Liver (tissue), 9 donors: ENCODE results near the gene WWOX. TPM values are rescaled to one million over a fixed set of nuclear protein-coding genes. Genes with fewer than 3 reads are reported as not detected.

Source experiments
- DNase-seq: peaks from one replicate; pipeline ENCODE4 v3.0.0-alpha.2; 2017; ENCODE audit warnings: low spot score
- H3K27ac ChIP-seq, 2 donors: one replicate each; pipeline ENCODE4 v1.7.0; 2013; ENCODE audit warnings: inconsistent platforms in 2 of 2, low read length in 2 of 2, control low read depth in 1 of 2, low read depth in 1 of 2, mild to moderate bottlenecking in 1 of 2
- H3K27me3 ChIP-seq, 4 donors: one replicate each; pipeline versions ENCODE4 v1.6.1 to v1.7.0; 2013; ENCODE audit warnings: low read length in 3 of 4, inconsistent platforms in 1 of 4, mild to moderate bottlenecking in 1 of 4, moderate library complexity in 1 of 4; ENCODE audit not compliant: control insufficient read depth in 4 of 4, insufficient read depth in 4 of 4
- H3K36me3 ChIP-seq, 4 donors: one replicate each; pipeline versions ENCODE4 v1.6.1 to v1.7.0; 2013; ENCODE audit warnings: low read length in 3 of 4, mild to moderate bottlenecking in 3 of 4, low read depth in 1 of 4, moderate library complexity in 1 of 4; ENCODE audit not compliant: control insufficient read depth in 4 of 4, insufficient read depth in 3 of 4
- H3K4me1 ChIP-seq, 4 donors: one replicate each; pipeline versions ENCODE4 v1.6.1 to v1.7.0; 2013; ENCODE audit warnings: low read length in 3 of 4, mild to moderate bottlenecking in 3 of 4, moderate library complexity in 1 of 4; ENCODE audit not compliant: control insufficient read depth in 4 of 4, insufficient read depth in 4 of 4
- H3K4me3 ChIP-seq, 3 donors: one replicate each; pipeline versions ENCODE4 v1.6.1 to v1.7.0; 2013; ENCODE audit warnings: low read length in 3 of 3, control low read depth in 1 of 3, low read depth in 1 of 3, mild to moderate bottlenecking in 1 of 3
- H3K9ac ChIP-seq, 2 donors: one replicate each; pipeline ENCODE4 v1.7.0; 2013; ENCODE audit warnings: low read length in 2 of 2, mild to moderate bottlenecking in 2 of 2, moderate library complexity in 2 of 2, control low read depth in 1 of 2, low read depth in 1 of 2
- H3K9me3 ChIP-seq, 4 donors: one replicate each; pipeline versions ENCODE4 v1.6.1 to v1.7.0; 2013; ENCODE audit warnings: low read length in 3 of 4; ENCODE audit not compliant: control insufficient read depth in 4 of 4
- ATF3 ChIP-seq: IDR thresholded peaks from 2 replicates; pipeline ENCODE4 v1.6.1; 2016; ENCODE audit warnings: antibody characterized with exemption
- CTCF ChIP-seq: fragments of 150-350 bp; IDR thresholded peaks from 2 replicates; pipeline ENCODE4 v1.5.1; 2017; ENCODE audit warnings: improper control_type of control experiment, low read depth, low read length; ENCODE audit not compliant: missing input control
- EGR1 ChIP-seq, 2 donors: IDR thresholded peaks; 2 replicates each; pipeline ENCODE4 v1.6.1; 2016 to 2018; ENCODE audit warnings: antibody characterized with exemption in 2 of 2, low read depth in 2 of 2
- FOXA1 ChIP-seq: IDR thresholded peaks from 2 replicates; pipeline ENCODE4 v1.6.1; 2016; ENCODE audit warnings: antibody characterized with exemption
- FOXA2 ChIP-seq: IDR thresholded peaks from 2 replicates; pipeline ENCODE4 v1.6.1; 2016; ENCODE audit warnings: antibody characterized with exemption
- GABPA ChIP-seq, 2 donors: IDR thresholded peaks in 1 of 2; conservative IDR thresholded peaks in 1 of 2; 2 replicates each; pipeline ENCODE4 v1.6.1; 2016; ENCODE audit warnings: antibody characterized with exemption in 2 of 2, mild to moderate bottlenecking in 1 of 2, moderate library complexity in 1 of 2
- HNF4A ChIP-seq, 2 donors: conservative IDR thresholded peaks; 2 replicates each; pipeline ENCODE4 v1.6.1; 2016; ENCODE audit warnings: antibody characterized with exemption in 2 of 2, mild to moderate bottlenecking in 2 of 2
- HNF4G ChIP-seq: IDR thresholded peaks from 2 replicates; pipeline ENCODE4 v1.6.1; 2016; ENCODE audit warnings: antibody characterized with exemption
- JUND ChIP-seq, 2 donors: IDR thresholded peaks; 2 replicates each; pipeline ENCODE4 v1.6.1; 2016; ENCODE audit warnings: antibody characterized with exemption in 2 of 2
- MAX ChIP-seq: IDR thresholded peaks from 2 replicates; pipeline ENCODE4 v1.6.1; 2016; ENCODE audit warnings: antibody characterized with exemption
- NR2F2 ChIP-seq: IDR thresholded peaks from 2 replicates; pipeline ENCODE4 v1.6.1; 2016; ENCODE audit warnings: antibody characterized with exemption
- RAD21 ChIP-seq, 2 donors: IDR thresholded peaks; 2 replicates each; pipeline ENCODE4 v1.6.1; 2016; ENCODE audit warnings: antibody characterized with exemption in 2 of 2, mild to moderate bottlenecking in 2 of 2
- REST ChIP-seq: IDR thresholded peaks from 2 replicates; pipeline ENCODE4 v1.6.1; 2016; ENCODE audit warnings: antibody characterized with exemption, mild to moderate bottlenecking
- RXRA ChIP-seq, 2 donors: IDR thresholded peaks; 2 replicates each; pipeline ENCODE4 v1.6.1; 2017 to 2018; ENCODE audit warnings: antibody characterized with exemption in 2 of 2, mild to moderate bottlenecking in 1 of 2
- SP1 ChIP-seq: IDR thresholded peaks from 2 replicates; pipeline ENCODE4 v1.6.1; 2018; ENCODE audit warnings: antibody characterized with exemption, mild to moderate bottlenecking
- TAF1 ChIP-seq: conservative IDR thresholded peaks from 2 replicates; pipeline ENCODE4 v1.6.1; 2016; ENCODE audit warnings: antibody characterized with exemption, mild to moderate bottlenecking
- YY1 ChIP-seq: IDR thresholded peaks from 2 replicates; pipeline ENCODE4 v1.6.1; 2016; ENCODE audit warnings: antibody characterized with exemption, mild to moderate bottlenecking
- ZBTB33 ChIP-seq: IDR thresholded peaks from 2 replicates; pipeline ENCODE4 v1.6.1; 2016; ENCODE audit warnings: antibody characterized with exemption
- WGBS: extraction: QIAGEN DNeasy Blood & Tissue Kit; methylation state at CpG from one replicate; pipeline ENCODE4 v1.1.7; 2013; 5-methylcytosine and 5-hydroxymethylcytosine counted together
- polyA plus RNA-seq, 2 donors: library from polyadenylated mRNA; stranded (reverse) in 1 of 2; unstranded in 1 of 2; fragments of 200-250 nt in 1 of 2; fragments of >200 nt in 1 of 2; fragmentation: Nextera tagmentation in 1 of 2; extraction: Ambion mirVana in 1 of 2; gene quantifications; one replicate each; pipeline versions ENCODE4 v1.2.1 to v1.2.3, GENCODE V29; 2013 to 2015
- total RNA-seq, 2 donors: library from RNA; depleted of rRNA; stranded (reverse); fragments of >200 nt; gene quantifications; one replicate each; pipeline ENCODE4 v1.2.3, GENCODE V29; 2014
- donor health status: healthy.
- donor health status: healthy.
- donor health status: healthy.
- donor health status: healthy.
- donor health status: healthy.

WWOX gene
- total and polyA plus RNA-seq, 4 donors = 9.8 to 46.0 (median 15.3) TPM

- H3K27me3 ChIP-seq = no peaks in the 10 kb centered on the region
- TF ChIP-seq MAX = no peak
- no peak for TF ChIP-seq EGR1 (IDR thresholded peaks at IDR 0.05; ENCODE audit: low read depth in 2 of 2)
- no peak for TF ChIP-seq REST
- TF ChIP-seq GABPA (IDR thresholded peaks at IDR 0.05 in 1 of 2, conservative IDR thresholded peaks at IDR 0.05 in 1 of 2) = no peak
- no peak for TF ChIP-seq SP1
- no peak for TF ChIP-seq ATF3
- TF ChIP-seq HNF4A (conservative IDR thresholded peaks at IDR 0.05) = no peak
- TF ChIP-seq RXRA (IDR thresholded peaks at IDR 0.05) = no peak
- TF ChIP-seq FOXA1 = no peak
- no peak for TF ChIP-seq HNF4G
- no peak for TF ChIP-seq JUND (IDR thresholded peaks at IDR 0.05)
- TF ChIP-seq YY1 = no peak
- no peak for TF ChIP-seq ZBTB33
- no peak for TF ChIP-seq NR2F2
- TF ChIP-seq CTCF = no peak
- no peak for TF ChIP-seq RAD21 (IDR thresholded peaks at IDR 0.05)
- no peak for TF ChIP-seq FOXA2
- no peak for TF ChIP-seq TAF1
- no peak for DNase-seq
- H3K9ac ChIP-seq = no peak overlapping the region
- H3K4me1 ChIP-seq = no peaks in the 10 kb centered on the region
- no peak overlapping the region for H3K4me3 ChIP-seq
- no peak overlapping the region for H3K27ac ChIP-seq
- no peaks in the 10 kb centered on the region for H3K36me3 ChIP-seq
- 90% methylated on average over 6 of the region's 6 CpGs for WGBS
- H3K9me3 ChIP-seq = no peaks in the 10 kb centered on the region
Measured at GRCh38 chr16:78794581-78795250, 695.3 kb downstream of the WWOX start.
